Measurements from ENCODE around the gene CYP4F3. TPM values are rescaled to one million over a fixed set of nuclear protein-coding genes. Genes with fewer than 3 reads are reported as not detected.
"Not testable (repeated sequence)": the region's sequence is repeated elsewhere in the genome, so short reads cannot be mapped to it uniquely, and the experiment has no call there.

Gene CYP4F3, protein sequence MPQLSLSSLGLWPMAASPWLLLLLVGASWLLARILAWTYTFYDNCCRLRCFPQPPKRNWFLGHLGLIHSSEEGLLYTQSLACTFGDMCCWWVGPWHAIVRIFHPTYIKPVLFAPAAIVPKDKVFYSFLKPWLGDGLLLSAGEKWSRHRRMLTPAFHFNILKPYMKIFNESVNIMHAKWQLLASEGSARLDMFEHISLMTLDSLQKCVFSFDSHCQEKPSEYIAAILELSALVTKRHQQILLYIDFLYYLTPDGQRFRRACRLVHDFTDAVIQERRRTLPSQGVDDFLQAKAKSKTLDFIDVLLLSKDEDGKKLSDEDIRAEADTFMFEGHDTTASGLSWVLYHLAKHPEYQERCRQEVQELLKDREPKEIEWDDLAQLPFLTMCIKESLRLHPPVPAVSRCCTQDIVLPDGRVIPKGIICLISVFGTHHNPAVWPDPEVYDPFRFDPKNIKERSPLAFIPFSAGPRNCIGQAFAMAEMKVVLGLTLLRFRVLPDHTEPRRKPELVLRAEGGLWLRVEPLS
- total RNA-seq (under 1 TPM; 0.71 to 0.90 TPM), polyA plus RNA-seq (not detected)
- long read RNA-seq, donor 1 = 0 reads
- long read RNA-seq, donor 2 = 0 reads

DNA sequence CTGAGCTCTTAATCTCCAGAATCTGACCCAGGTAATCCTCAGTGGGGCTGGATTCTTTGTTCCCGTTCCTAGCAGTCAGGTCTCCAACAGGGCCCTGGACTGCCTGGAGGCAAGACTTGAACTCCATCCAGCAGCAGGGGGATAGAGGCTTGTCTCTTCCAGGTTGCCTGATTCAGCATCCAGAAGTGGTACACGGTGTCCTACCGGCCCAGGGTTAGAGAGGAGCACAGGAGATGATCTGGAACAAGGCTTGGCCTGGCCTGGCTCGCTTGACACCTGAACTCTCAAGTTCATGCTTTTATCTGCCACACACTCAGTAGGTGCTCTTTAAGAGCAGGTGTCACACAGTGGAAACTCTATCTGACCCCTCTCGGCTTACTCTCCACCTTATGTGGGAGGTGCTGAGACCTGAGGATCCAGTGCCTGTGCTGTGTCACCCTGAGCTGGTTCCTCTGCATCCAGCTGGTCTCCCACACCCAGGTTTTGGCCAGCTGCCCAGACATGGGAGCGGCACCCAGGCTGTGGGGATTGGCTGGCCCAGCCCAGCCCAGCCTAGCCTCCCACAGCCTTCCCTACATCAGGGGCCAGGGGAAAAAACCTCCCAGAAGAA, at the start of gene CYP4F3:
TSS of gene CYP4F3 (plus strand) at position 604 of the 610 bp plus-strand sequence. CDS start 519 bp downstream, outside the sequence.
- DNase-seq (peak in 1 of 2 donors; percentile 77), ATAC-seq (ENCODE audit: low FRiP score) (peak; percentile 70)
- Histone ChIP-seq H3K27ac (ENCODE audit: low read depth in 1 of 2, low read length in 2 of 2) (no peak within 1 kb of the TSS), H3K4me3 (ENCODE audit: low read length in 2 of 2) (no peak within 1 kb of the TSS), H3K4me1 (ENCODE audit: control insufficient read depth in 1 of 2, insufficient read depth in 2 of 2, low read length in 2 of 2) (no peaks in the 10 kb centered on the region), H3K36me3 (ENCODE audit: control insufficient read depth in 1 of 2, insufficient read depth in 2 of 2, low read length in 1 of 2) (no peaks in the 10 kb centered on the region), H3K27me3 (ENCODE audit: control insufficient read depth in 1 of 2, insufficient read depth in 2 of 2, low read length in 1 of 2) (no peaks in the 10 kb centered on the region), H3K9me3 (ENCODE audit: control insufficient read depth, low read length) (peaks cover 4% of the 10 kb centered on the region)
- intact Hi-C loops (cut with DNase I) = no loop called here
- 55 to 58% methylated on average over 6 of the region's 6 CpGs for WGBS, 2 donors

DNA sequence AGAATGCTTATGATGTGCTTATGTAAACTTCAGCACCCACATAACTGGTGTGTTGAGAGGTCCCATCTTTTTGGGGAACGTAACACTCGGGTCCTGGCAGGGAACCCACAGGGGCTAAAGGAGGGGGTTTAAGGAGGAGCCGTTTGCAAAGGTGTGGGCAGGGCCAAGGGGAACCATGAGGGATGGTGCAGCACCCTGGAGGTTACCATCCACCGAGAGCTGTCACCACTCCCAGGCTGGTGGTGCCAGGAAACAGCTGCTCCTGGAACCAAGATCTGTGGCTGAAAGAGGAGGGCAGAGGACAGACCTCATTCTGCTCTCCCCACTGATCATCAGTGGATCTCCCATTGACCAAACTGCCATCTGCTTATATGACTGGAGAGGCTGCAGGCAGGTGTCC, 48.9 kb upstream of the CYP4F3 start:
- intact Hi-C loops (cut with DNase I) = loop anchor here in 1 of 2 donors (5.0 kb wide), 1 partner anchor 571 kb away; no protein-coding TSS in a partner anchor
- 66 to 68% methylated on average over 4 of the region's 4 CpGs for WGBS, 2 donors

DNA sequence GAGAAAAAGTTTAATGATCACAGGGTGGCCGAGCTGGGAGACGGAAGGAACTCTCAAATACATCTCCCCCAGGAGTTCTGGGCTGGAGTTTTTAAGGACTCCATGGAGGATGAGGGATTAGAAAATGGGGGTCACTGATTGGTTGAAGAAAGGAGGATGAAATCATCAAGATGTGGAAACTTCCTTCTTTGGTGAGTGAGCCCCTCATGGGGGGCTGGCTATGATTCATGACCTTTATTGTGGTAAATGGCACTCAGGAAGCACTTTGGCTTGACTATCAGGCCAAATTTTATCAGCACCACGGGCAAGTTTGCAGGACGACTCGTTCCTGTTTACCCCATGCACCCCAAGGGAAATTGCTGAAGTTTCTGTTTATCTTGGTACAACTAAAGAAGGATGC, 48.2 kb upstream of the CYP4F3 start:
- not testable (repeated sequence) for H3K4me3 ChIP-seq (ENCODE audit: low read length in 2 of 2); H3K36me3 ChIP-seq (ENCODE audit: control insufficient read depth in 1 of 2, insufficient read depth in 2 of 2, low read length in 1 of 2); DNase-seq; H3K9me3 ChIP-seq (ENCODE audit: control insufficient read depth, low read length); ATAC-seq (ENCODE audit: low FRiP score); H3K27me3 ChIP-seq (ENCODE audit: control insufficient read depth in 1 of 2, insufficient read depth in 2 of 2, low read length in 1 of 2); H3K27ac ChIP-seq (ENCODE audit: low read depth in 1 of 2, low read length in 2 of 2); H3K4me1 ChIP-seq (ENCODE audit: control insufficient read depth in 1 of 2, insufficient read depth in 2 of 2, low read length in 2 of 2)
- WGBS, 2 donors = 29 to 31% methylated on average over 4 to 5 of the region's 5 CpGs
- intact Hi-C loops (cut with DNase I) = loop anchor here in 1 of 2 donors (5.0 kb wide), 1 partner anchor 570 kb away; no protein-coding TSS in a partner anchor

More for the DNA sequence above, 48.9 kb upstream of the CYP4F3 start:
- DNase-seq (no peak), ATAC-seq (ENCODE audit: low FRiP score) (no peak)
- H3K27me3 ChIP-seq (ENCODE audit: control insufficient read depth in 1 of 2, insufficient read depth in 2 of 2, low read length in 1 of 2) = no peaks in the 10 kb centered on the region
- no peaks in the 10 kb centered on the region for H3K36me3 ChIP-seq (ENCODE audit: control insufficient read depth in 1 of 2, insufficient read depth in 2 of 2, low read length in 1 of 2)
- H3K4me1 ChIP-seq (ENCODE audit: control insufficient read depth in 1 of 2, insufficient read depth in 2 of 2, low read length in 2 of 2) = no peaks in the 10 kb centered on the region
- no peak overlapping the region for H3K27ac ChIP-seq (ENCODE audit: low read depth in 1 of 2, low read length in 2 of 2)
- no peak overlapping the region for H3K4me3 ChIP-seq (ENCODE audit: low read length in 2 of 2)
- H3K9me3 ChIP-seq (ENCODE audit: control insufficient read depth, low read length) = peaks cover 2% of the 10 kb centered on the region

DNA sequence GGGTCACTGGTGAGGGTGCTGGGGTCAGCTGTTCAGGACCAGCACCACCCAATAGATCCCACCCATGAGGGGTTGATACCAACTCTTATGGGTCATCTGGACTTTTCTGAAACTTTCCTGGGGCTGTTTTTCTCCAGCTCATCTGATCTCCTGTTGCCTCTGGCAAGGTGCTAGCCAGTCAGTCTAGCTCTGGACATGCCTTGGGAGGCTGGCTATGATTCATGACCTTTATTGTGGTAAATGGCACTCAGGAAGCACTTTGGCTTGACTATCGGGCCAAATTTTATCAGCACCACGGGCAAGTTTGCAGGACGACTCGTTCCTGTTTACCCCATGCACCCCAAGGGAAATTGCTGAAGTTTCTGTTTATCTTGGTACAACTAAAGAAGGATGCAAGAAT, 46.9 kb upstream of the CYP4F3 start:
- H3K27me3 ChIP-seq (ENCODE audit: control insufficient read depth in 1 of 2, insufficient read depth in 2 of 2, low read length in 1 of 2); H3K4me1 ChIP-seq (ENCODE audit: control insufficient read depth in 1 of 2, insufficient read depth in 2 of 2, low read length in 2 of 2); DNase-seq; ATAC-seq (ENCODE audit: low FRiP score); H3K36me3 ChIP-seq (ENCODE audit: control insufficient read depth in 1 of 2, insufficient read depth in 2 of 2, low read length in 1 of 2); H3K27ac ChIP-seq (ENCODE audit: low read depth in 1 of 2, low read length in 2 of 2); H3K9me3 ChIP-seq (ENCODE audit: control insufficient read depth, low read length); H3K4me3 ChIP-seq (ENCODE audit: low read length in 2 of 2): not testable (repeated sequence)
- intact Hi-C loops (cut with DNase I) = loop anchor here in 1 of 2 donors (5.0 kb wide), 1 partner anchor 569 kb away; no protein-coding TSS in a partner anchor
- WGBS, 2 donors = 60 to 68% methylated on average over 4 of the region's 4 CpGs

DNA sequence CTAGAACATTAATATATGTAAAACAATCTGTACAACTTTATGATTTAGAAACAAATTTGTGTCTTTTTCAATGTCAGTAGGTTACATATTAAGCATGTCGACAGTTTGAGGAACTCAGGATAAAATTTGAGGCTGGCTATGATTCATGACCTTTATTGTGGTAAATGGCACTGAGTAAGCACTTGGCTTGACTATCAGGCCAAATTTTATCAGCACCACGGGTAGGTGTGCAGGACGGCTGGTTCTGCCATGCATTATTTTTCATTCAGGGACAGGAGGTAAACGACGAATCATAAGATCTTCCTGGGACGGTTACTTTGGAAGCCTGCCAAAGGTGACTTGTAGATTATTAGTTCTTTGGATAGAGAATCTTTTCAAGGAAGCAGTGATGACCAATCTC, 45.6 kb upstream of the CYP4F3 start:
- WGBS, 2 donors = 50 to 53% methylated on average over 6 of the region's 6 CpGs
- H3K9me3 ChIP-seq (ENCODE audit: control insufficient read depth, low read length) = peaks cover 2% of the 10 kb centered on the region
- H3K4me3 ChIP-seq (ENCODE audit: low read length in 2 of 2) = no peak overlapping the region
- no peaks in the 10 kb centered on the region for H3K27me3 ChIP-seq (ENCODE audit: control insufficient read depth in 1 of 2, insufficient read depth in 2 of 2, low read length in 1 of 2)
- H3K36me3 ChIP-seq (ENCODE audit: control insufficient read depth in 1 of 2, insufficient read depth in 2 of 2, low read length in 1 of 2) = no peaks in the 10 kb centered on the region
- ATAC-seq (ENCODE audit: low FRiP score) (no peak), DNase-seq (no peak)
- intact Hi-C loops (cut with DNase I) = no loop called here
- H3K27ac ChIP-seq (ENCODE audit: low read depth in 1 of 2, low read length in 2 of 2) = no peak overlapping the region
- H3K4me1 ChIP-seq (ENCODE audit: control insufficient read depth in 1 of 2, insufficient read depth in 2 of 2, low read length in 2 of 2) = no peaks in the 10 kb centered on the region

DNA sequence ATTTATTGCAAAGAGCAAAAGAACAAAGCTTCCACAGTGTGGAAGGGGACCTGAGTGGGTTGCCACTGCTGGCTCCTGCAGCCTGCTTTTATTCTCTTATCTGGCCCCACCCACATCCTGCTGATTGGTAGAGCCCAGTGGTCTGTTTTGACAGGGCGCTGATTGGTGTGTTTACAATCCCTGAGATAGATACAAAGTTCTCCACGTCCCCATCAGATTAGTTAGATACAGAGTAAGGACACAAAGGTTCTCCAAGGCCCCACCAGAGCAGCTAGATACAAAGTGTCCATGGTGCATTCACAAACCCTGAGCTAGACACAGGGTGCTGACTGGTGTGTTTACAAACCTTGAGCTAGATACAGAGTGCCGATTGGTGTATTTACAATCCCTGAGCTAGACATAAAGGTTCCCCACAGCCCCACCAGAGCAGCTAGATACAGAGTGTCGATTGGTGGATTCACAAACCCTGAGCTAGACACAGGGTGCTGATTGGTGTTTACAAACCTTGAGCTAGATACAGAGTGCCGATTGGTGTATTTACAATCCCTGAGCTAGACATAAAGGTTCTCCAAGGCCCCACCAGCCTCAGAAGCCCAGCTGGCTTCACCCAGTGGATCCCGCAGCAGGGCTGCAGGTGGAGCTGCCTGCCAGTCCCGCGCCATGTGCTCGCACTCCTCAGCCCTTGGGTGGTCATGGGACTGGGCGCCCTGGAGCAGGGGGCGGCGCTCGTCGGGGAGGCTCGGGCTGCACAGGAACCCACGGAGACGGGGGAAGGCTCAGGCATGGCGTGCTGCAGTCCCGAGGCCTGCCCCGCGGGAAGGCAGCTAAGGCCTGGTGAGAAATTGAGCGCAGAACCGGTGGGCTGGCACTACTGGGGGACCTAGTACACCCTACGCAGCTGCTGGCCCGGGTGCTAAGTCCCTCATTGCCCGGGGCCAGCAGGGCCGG, 32.4 kb upstream of the CYP4F3 start:
- H3K9me3 ChIP-seq (ENCODE audit: control insufficient read depth, low read length); H3K4me3 ChIP-seq (ENCODE audit: low read length in 2 of 2); DNase-seq; H3K36me3 ChIP-seq (ENCODE audit: control insufficient read depth in 1 of 2, insufficient read depth in 2 of 2, low read length in 1 of 2); H3K27me3 ChIP-seq (ENCODE audit: control insufficient read depth in 1 of 2, insufficient read depth in 2 of 2, low read length in 1 of 2); intact Hi-C loops (cut with DNase I); H3K4me1 ChIP-seq (ENCODE audit: control insufficient read depth in 1 of 2, insufficient read depth in 2 of 2, low read length in 2 of 2); H3K27ac ChIP-seq (ENCODE audit: low read depth in 1 of 2, low read length in 2 of 2); ATAC-seq (ENCODE audit: low FRiP score): not testable (repeated sequence)
- 84 to 85% methylated on average over 21 to 27 of the region's 27 CpGs for WGBS, 2 donors

DNA sequence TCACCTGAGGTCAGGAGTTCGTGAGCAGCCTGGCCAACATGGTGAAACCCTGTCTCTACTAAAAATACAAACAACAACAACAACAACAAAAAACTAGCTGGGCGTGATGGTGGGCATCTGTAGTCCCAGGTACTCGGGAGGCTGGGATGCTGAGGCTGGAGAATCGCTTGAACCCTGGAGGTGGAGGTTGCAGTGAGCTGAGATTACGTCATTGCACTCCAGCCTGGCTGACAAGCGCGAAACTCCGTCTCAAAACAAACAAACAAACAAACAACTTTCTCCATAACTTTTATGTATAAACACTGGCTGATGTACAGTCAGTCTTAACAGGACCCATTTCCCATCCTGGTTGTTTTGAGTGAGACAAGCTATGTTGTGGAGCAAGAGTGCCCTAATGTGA, 31.4 kb upstream of the CYP4F3 start:
- H3K36me3 ChIP-seq (ENCODE audit: control insufficient read depth in 1 of 2, insufficient read depth in 2 of 2, low read length in 1 of 2) = no peaks in the 10 kb centered on the region
- no peaks in the 10 kb centered on the region for H3K9me3 ChIP-seq (ENCODE audit: control insufficient read depth, low read length)
- no peaks in the 10 kb centered on the region for H3K27me3 ChIP-seq (ENCODE audit: control insufficient read depth in 1 of 2, insufficient read depth in 2 of 2, low read length in 1 of 2)
- H3K4me3 ChIP-seq (ENCODE audit: low read length in 2 of 2) = no peak overlapping the region
- intact Hi-C loops (cut with DNase I) = no loop called here
- ATAC-seq (ENCODE audit: low FRiP score) (no peak), DNase-seq (no peak)
- WGBS, 2 donors = 75 to 76% methylated on average over 8 of the region's 8 CpGs
- no peaks in the 10 kb centered on the region for H3K4me1 ChIP-seq (ENCODE audit: control insufficient read depth in 1 of 2, insufficient read depth in 2 of 2, low read length in 2 of 2)
- H3K27ac ChIP-seq (ENCODE audit: low read depth in 1 of 2, low read length in 2 of 2) = no peak overlapping the region

DNA sequence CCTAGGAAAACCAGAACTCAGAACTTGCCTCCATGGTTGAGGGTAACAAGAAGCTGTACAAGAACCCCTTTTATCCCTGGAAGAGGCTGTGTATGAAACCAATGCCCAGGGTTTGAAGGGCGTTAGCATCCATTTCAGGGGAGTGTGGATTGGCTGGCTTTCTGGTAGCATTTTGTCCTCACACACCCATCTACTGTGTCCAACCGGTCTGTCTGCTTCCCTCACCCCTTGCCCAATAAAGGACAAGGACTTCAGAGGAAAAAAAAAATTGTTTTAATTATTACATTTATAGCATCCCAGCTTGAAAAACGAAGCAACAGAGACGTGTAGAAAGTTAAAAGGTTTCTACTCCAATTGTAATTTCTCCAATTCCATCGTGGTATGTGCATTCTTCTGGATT, 28.4 kb upstream of the CYP4F3 start:
- H3K27me3 ChIP-seq (ENCODE audit: control insufficient read depth in 1 of 2, insufficient read depth in 2 of 2, low read length in 1 of 2) = no peaks in the 10 kb centered on the region
- intact Hi-C loops (cut with DNase I) = no loop called here
- no peak for DNase-seq
- no peak overlapping the region for H3K27ac ChIP-seq (ENCODE audit: low read depth in 1 of 2, low read length in 2 of 2)
- no peaks in the 10 kb centered on the region for H3K4me1 ChIP-seq (ENCODE audit: control insufficient read depth in 1 of 2, insufficient read depth in 2 of 2, low read length in 2 of 2)
- no peaks in the 10 kb centered on the region for H3K9me3 ChIP-seq (ENCODE audit: control insufficient read depth, low read length)
- no peak for ATAC-seq (ENCODE audit: low FRiP score)
- 48 to 58% methylated on average over 5 of the region's 5 CpGs for WGBS, 2 donors
- H3K36me3 ChIP-seq (ENCODE audit: control insufficient read depth in 1 of 2, insufficient read depth in 2 of 2, low read length in 1 of 2) = no peaks in the 10 kb centered on the region
- no peak overlapping the region for H3K4me3 ChIP-seq (ENCODE audit: low read length in 2 of 2)

All from aorta (tissue), 5 donors.